ENCODE results near the gene PPP4R3A.

Gene PPP4R3A

GRCh38 chr14:91523972-91524371 lies 13.9 kb upstream of the PPP4R3A start:
- no peak for TF ChIP-seq RAD21 (IDR thresholded peaks at IDR 0.05; ENCODE audit: low read depth)
- no peak for TF ChIP-seq NFIC (IDR thresholded peaks at IDR 0.05)
- no peak for TF ChIP-seq CREB1 (IDR thresholded peaks at IDR 0.05; ENCODE audit: low read depth)
- no peak for TF ChIP-seq TAF1 (IDR thresholded peaks at IDR 0.05; ENCODE audit: low read depth)
- TF ChIP-seq TCF12 (IDR thresholded peaks at IDR 0.05; ENCODE audit: low read depth), result no peak

- no peak for TF ChIP-seq USF1 (IDR thresholded peaks at IDR 0.05)
- TF ChIP-seq TEAD4 (IDR thresholded peaks at IDR 0.05), result no peak
- TF ChIP-seq TAF1 (IDR thresholded peaks at IDR 0.05; ENCODE audit: low read depth), result no peak
- no peak for TF ChIP-seq CEBPB (IDR thresholded peaks at IDR 0.05)
- no peak for TF ChIP-seq REST (IDR thresholded peaks at IDR 0.05; ENCODE audit: low read depth)
- TF ChIP-seq TCF12 (IDR thresholded peaks at IDR 0.05; ENCODE audit: low read depth), result no peak
- TF ChIP-seq YY1 (IDR thresholded peaks at IDR 0.05; ENCODE audit: low read depth), result no peak
- no peak for TF ChIP-seq EP300 (IDR thresholded peaks at IDR 0.05; ENCODE audit: borderline replicate concordance)
- no peak for TF ChIP-seq MAX (IDR thresholded peaks at IDR 0.05)
- no peak for TF ChIP-seq EGR1 (IDR thresholded peaks at IDR 0.05)
- no peak for TF ChIP-seq CREB1 (IDR thresholded peaks at IDR 0.05; ENCODE audit: low read depth)
Measured at GRCh38 chr14:91521061-91521640, 11.0 kb upstream of the PPP4R3A start.

GRCh38 chr14:91520138-91520537 lies 10.0 kb upstream of the PPP4R3A start:
- TF ChIP-seq RAD21 (IDR thresholded peaks at IDR 0.05; ENCODE audit: low read depth), result no peak
- TF ChIP-seq CREB1 (IDR thresholded peaks at IDR 0.05; ENCODE audit: low read depth), result no peak

GRCh38 chr14:91519239-91520036 lies 9.3 kb upstream of the PPP4R3A start:
- TF ChIP-seq REST (IDR thresholded peaks at IDR 0.05; ENCODE audit: low read depth) (no peak), NFIC (IDR thresholded peaks at IDR 0.05) (no peak), FOXM1 (IDR thresholded peaks at IDR 0.05; ENCODE audit: borderline replicate concordance, low read depth) (no peak), EGR1 (IDR thresholded peaks at IDR 0.05) (no peak), CREB1 (IDR thresholded peaks at IDR 0.05; ENCODE audit: low read depth) (no peak), TAF1 (IDR thresholded peaks at IDR 0.05; ENCODE audit: low read depth) (no peak), ZBTB7A (IDR thresholded peaks at IDR 0.05; ENCODE audit: low read depth) (no peak), USF1 (IDR thresholded peaks at IDR 0.05) (no peak), TEAD4 (IDR thresholded peaks at IDR 0.05) (no peak), EP300 (IDR thresholded peaks at IDR 0.05; ENCODE audit: borderline replicate concordance) (no peak), YY1 (IDR thresholded peaks at IDR 0.05; ENCODE audit: low read depth) (no peak), MAX (IDR thresholded peaks at IDR 0.05) (no peak), RAD21 (IDR thresholded peaks at IDR 0.05; ENCODE audit: low read depth) (no peak)

GRCh38 chr14:91516663-91517388 lies 6.7 kb upstream of the PPP4R3A start:
- no peak for TF ChIP-seq NFIC (IDR thresholded peaks at IDR 0.05)
- no peak for TF ChIP-seq USF1 (IDR thresholded peaks at IDR 0.05)
- TF ChIP-seq ZBTB7A (IDR thresholded peaks at IDR 0.05; ENCODE audit: low read depth), result no peak
- TF ChIP-seq RAD21 (IDR thresholded peaks at IDR 0.05; ENCODE audit: low read depth), result no peak
- no peak for TF ChIP-seq EGR1 (IDR thresholded peaks at IDR 0.05)
- TF ChIP-seq FOXM1 (IDR thresholded peaks at IDR 0.05; ENCODE audit: borderline replicate concordance, low read depth), result no peak
